PC-9 (cell line): Measurements from ENCODE around the gene LRRC4C. TPM values are rescaled to one million over a fixed set of nuclear protein-coding genes. Genes with fewer than 3 reads are reported as not detected.

Source experiments
- BruUV-seq: library from RNA; stranded (reverse); fragments of 400-500 nt; replicated peaks from 2 replicates; lab custom pipeline; 2021; lab: Mats Ljungman, UMichigan
- CTCF ChIA-PET: fragments of 300-600 bp; sonication (Branson Sonifier 250); formaldehyde crosslinking; loops from one replicate; lab custom pipeline; 2022; ENCODE audit warnings: antibody characterized with exemption; lab: Charles Lee
- POLR2A ChIA-PET: fragments of 300-600 bp; sonication (Branson Sonifier 250); formaldehyde crosslinking; loops from one replicate; lab custom pipeline; 2022; ENCODE audit warnings: antibody characterized with exemption; ENCODE audit not compliant: unreplicated experiment; lab: Charles Lee
- DNase-seq, 2 experiments: peaks; one replicate each; pipeline versions ENCODE4 v3.0.0 to v3.0.0-alpha.2; 2015 to 2022; ENCODE audit warnings: mixed read lengths in 1 of 2
- H2AFZ ChIP-seq: fragments of 200-600 bp; sonication (generic); 2 replicates; pipeline ENCODE4 v1.8.1; 2017; ENCODE audit warnings: antibody characterized with exemption
- H3F3A ChIP-seq: fragments of 200-600 bp; sonication (generic); 2 replicates; pipeline ENCODE4 v1.8.1; 2017; ENCODE audit warnings: antibody characterized with exemption, mild to moderate bottlenecking, low read depth; ENCODE audit not compliant: insufficient read depth
- H3K27ac ChIP-seq: fragments of 200-600 bp; sonication (generic); 2 replicates; pipeline ENCODE4 v1.6.1; 2016; ENCODE audit warnings: mixed run types
- H3K27me3 ChIP-seq: fragments of 200-600 bp; sonication (generic); 2 replicates; pipeline ENCODE4 v1.6.1; 2016; ENCODE audit warnings: low read depth, mixed run types; ENCODE audit not compliant: insufficient read depth
- H3K36me3 ChIP-seq: fragments of 200-600 bp; sonication (generic); 2 replicates; pipeline ENCODE4 v1.6.1; 2016; ENCODE audit warnings: low read depth, mixed run types
- H3K4me1 ChIP-seq: fragments of 200-600 bp; sonication (generic); replicated peaks from 2 replicates; pipeline ENCODE4 v1.6.1; 2016; ENCODE audit warnings: mixed run types; ENCODE audit not compliant: insufficient read depth
- H3K4me2 ChIP-seq: fragments of 200-600 bp; sonication (generic); 2 replicates; pipeline ENCODE4 v1.6.1; 2017; ENCODE audit warnings: mixed run types
- H3K4me3 ChIP-seq: fragments of 200-600 bp; sonication (generic); 2 replicates; pipeline ENCODE4 v1.6.1; 2016; ENCODE audit warnings: mixed run types
- H3K79me2 ChIP-seq: fragments of 200-600 bp; sonication (generic); 2 replicates; pipeline ENCODE4 v1.6.1; 2017; ENCODE audit warnings: low read depth, mixed run types
- H3K9me2 ChIP-seq: fragments of 200-600 bp; sonication (generic); 2 replicates; pipeline ENCODE4 v1.8.1; 2017; ENCODE audit warnings: mild to moderate bottlenecking; ENCODE audit not compliant: insufficient read depth
- H3K9me3 ChIP-seq: fragments of 200-600 bp; sonication (generic); 2 replicates; pipeline ENCODE4 v1.8.1; 2016; ENCODE audit warnings: low read depth; ENCODE audit not compliant: insufficient read depth
- H4K20me1 ChIP-seq: fragments of 200-600 bp; sonication (generic); 2 replicates; pipeline ENCODE4 v1.8.1; 2017; ENCODE audit not compliant: insufficient read depth
- EZH2 ChIP-seq: fragments of 200-600 bp; sonication (generic); IDR thresholded peaks from 2 replicates; pipeline ENCODE4 v1.8.0; 2017; ENCODE audit warnings: antibody characterized with exemption, low read depth
- intact Hi-C: fragments of 100-400 bp; cut with micrococcal nuclease; formaldehyde crosslinking; loops from one replicate; pipeline ENCODE4 v1.10.0; 2022; ENCODE audit not compliant: unreplicated experiment
- total RNA-seq: library from RNA; stranded (reverse); gene quantifications from 2 replicates; pipeline ENCODE4 v1.2.3, GENCODE V29; 2021
- TF ChIP-seq, protein P1 (sequence below): fragments of 200-600 bp; sonication (generic); conservative IDR thresholded peaks from 2 replicates; pipeline ENCODE4 v1.6.1; 2017; ENCODE audit warnings: mixed run types, antibody characterized with exemption, mild to moderate bottlenecking, moderate library complexity

LRRC4C gene
- total RNA-seq, 1 experiment from 2014 or later, result not detected

DNA sequence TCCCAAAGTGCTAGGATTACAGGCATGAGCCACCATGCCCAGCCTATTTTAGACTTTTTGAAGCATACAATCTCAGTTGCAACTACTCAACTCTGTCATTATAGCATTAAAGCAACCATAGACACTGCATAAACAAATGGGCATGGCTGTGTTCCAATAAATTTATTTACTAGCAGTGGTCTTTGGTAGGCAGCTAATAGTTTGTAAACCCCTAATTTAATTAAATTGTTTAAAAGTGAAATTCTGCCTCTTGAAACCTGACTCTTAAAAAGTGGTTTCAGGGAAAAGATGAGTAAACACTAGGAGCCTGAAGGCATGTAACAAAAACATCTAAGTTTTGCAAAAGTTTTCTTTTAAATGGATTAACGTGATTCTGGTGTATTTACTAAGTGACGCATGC lies 1364.5 kb downstream of the LRRC4C start:
- Histone ChIP-seq H3K9me2 (no peaks in the 10 kb centered on the region), H3K4me3 (no peak overlapping the region), H3K27me3 (no peaks in the 10 kb centered on the region), H4K20me1 (no peaks in the 10 kb centered on the region; the same call in 1 of the 2 replicates), H3K36me3 (no peaks in the 10 kb centered on the region), H3F3A (no peaks in the 10 kb centered on the region), H3K27ac (no peak overlapping the region), H2AFZ (no peak overlapping the region), H3K9me3 (no peaks in the 10 kb centered on the region), H3K4me2 (no peak overlapping the region), H3K79me2 (no peaks in the 10 kb centered on the region), H3K4me1 (no peaks in the 10 kb centered on the region)
- TF ChIP-seq EZH2, result no peak
- TF ChIP-seq, protein P1, sequence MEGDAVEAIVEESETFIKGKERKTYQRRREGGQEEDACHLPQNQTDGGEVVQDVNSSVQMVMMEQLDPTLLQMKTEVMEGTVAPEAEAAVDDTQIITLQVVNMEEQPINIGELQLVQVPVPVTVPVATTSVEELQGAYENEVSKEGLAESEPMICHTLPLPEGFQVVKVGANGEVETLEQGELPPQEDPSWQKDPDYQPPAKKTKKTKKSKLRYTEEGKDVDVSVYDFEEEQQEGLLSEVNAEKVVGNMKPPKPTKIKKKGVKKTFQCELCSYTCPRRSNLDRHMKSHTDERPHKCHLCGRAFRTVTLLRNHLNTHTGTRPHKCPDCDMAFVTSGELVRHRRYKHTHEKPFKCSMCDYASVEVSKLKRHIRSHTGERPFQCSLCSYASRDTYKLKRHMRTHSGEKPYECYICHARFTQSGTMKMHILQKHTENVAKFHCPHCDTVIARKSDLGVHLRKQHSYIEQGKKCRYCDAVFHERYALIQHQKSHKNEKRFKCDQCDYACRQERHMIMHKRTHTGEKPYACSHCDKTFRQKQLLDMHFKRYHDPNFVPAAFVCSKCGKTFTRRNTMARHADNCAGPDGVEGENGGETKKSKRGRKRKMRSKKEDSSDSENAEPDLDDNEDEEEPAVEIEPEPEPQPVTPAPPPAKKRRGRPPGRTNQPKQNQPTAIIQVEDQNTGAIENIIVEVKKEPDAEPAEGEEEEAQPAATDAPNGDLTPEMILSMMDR, result no peak
- DNase-seq, result no peak
- ChIA-PET POLR2A (no interaction called here), CTCF (no interaction called here)
- intact Hi-C loops, result no loop called here
- BruUV-seq, result no TSS peak

DNA sequence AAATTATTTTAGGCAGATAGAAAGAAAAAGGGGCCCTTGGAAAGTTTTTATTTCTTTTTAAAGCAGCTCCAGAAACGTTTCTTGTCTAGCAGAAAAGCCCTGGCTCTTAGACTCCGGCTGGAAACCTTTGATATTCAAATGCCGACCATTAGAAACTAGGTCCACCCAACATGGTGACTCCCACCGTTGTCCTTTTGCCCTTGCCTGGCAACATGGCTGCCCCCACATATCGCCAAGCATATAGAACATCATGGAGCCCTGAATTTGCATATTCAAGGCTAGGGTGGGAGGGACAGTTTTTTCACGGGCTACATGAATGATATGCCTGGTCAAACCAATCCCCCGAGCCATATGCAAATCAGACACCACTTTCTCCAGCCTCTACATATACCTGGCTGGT lies 1379.0 kb downstream of the LRRC4C start:
- CTCF ChIA-PET, result no interaction called here
- Histone ChIP-seq H3K27ac (no peak overlapping the region), H3K27me3 (0 out of 2 replicates have a peak, but pooled peaks cover 6% of the 10 kb centered on the region), H3K4me1 (no peaks in the 10 kb centered on the region), H2AFZ (peak overlapping the region; percentile 53; the same call in 1 of the 2 replicates), H3K9me3 (no peaks in the 10 kb centered on the region), H4K20me1 (no peaks in the 10 kb centered on the region), H3K36me3 (no peaks in the 10 kb centered on the region), H3F3A (no peaks in the 10 kb centered on the region), H3K4me3 (no peak overlapping the region), H3K4me2 (no peak overlapping the region), H3K79me2 (no peaks in the 10 kb centered on the region), H3K9me2 (no peaks in the 10 kb centered on the region)
- TF ChIP-seq EZH2, result no peak
- TF ChIP-seq, protein P1, result no peak
- POLR2A ChIA-PET, result no interaction called here
- no TSS peak for BruUV-seq
- DNase-seq, result no peak
- intact Hi-C loops, result no loop called here
